SK-N-SH treated with all-trans-retinoic acid at 6 μM for 48 hours (cell line): ENCODE data around the gene RDH14.

Source experiments
- ATAC-seq: fragments of 200-7000 bp; cut with Tn5 transposase; 3 replicates; pipeline ENCODE4 v1.9.1; 2020; ENCODE audit warnings: mild to moderate bottlenecking, moderate library complexity
- ARNTL ChIP-seq: fragments of 450-650 bp; formaldehyde crosslinking; IDR thresholded peaks from 2 replicates; pipeline ENCODE4 v1.5.0; 2020; ENCODE audit warnings: low read depth, mild to moderate bottlenecking, moderate library complexity, borderline replicate concordance
- BACH2 ChIP-seq: fragments of 250-450 bp; sonication (Bioruptor Pico); IDR thresholded peaks from 2 replicates; pipeline ENCODE4 v1.9.0; 2021; ENCODE audit warnings: mild to moderate bottlenecking, borderline replicate concordance
- CREB5 ChIP-seq: fragments of 250-450 bp; sonication (Bioruptor Pico); IDR thresholded peaks from 2 replicates; pipeline ENCODE4 v1.5.1; 2020; ENCODE audit warnings: low read depth, mild to moderate bottlenecking, moderate library complexity
- CSDC2 ChIP-seq: fragments of 250-450 bp; sonication (Bioruptor Pico); IDR thresholded peaks from 2 replicates; pipeline ENCODE4 v1.5.0; 2020; ENCODE audit warnings: mild to moderate bottlenecking, moderate library complexity
- CSRNP3 ChIP-seq: fragments of 250-450 bp; sonication (Bioruptor Pico); IDR thresholded peaks from 2 replicates; pipeline ENCODE4 v1.5.1; 2021; ENCODE audit warnings: mild to moderate bottlenecking, moderate library complexity
- ESRRG ChIP-seq: fragments of 250-450 bp; sonication (Bioruptor Pico); IDR thresholded peaks from 2 replicates; pipeline ENCODE4 v1.6.1; 2021; ENCODE audit warnings: mild to moderate bottlenecking
- GLIS3 ChIP-seq: fragments of 250-450 bp; sonication (Bioruptor Pico); IDR thresholded peaks from 2 replicates; pipeline ENCODE4 v1.5.0; 2020; ENCODE audit warnings: mild to moderate bottlenecking, moderate library complexity
- ISL1 ChIP-seq: fragments of 250-450 bp; sonication (Bioruptor Pico); IDR thresholded peaks from 2 replicates; pipeline ENCODE4 v2.1.2; 2022; ENCODE audit warnings: mild to moderate bottlenecking, moderate library complexity
- OSR1 ChIP-seq: fragments of 250-450 bp; sonication (Bioruptor Pico); IDR thresholded peaks from 2 replicates; pipeline ENCODE4 v1.8.0; 2022; ENCODE audit warnings: moderate library complexity, mild to moderate bottlenecking, inconsistent platforms
- PATZ1 ChIP-seq: fragments of 250-450 bp; sonication (Bioruptor Pico); IDR thresholded peaks from 2 replicates; pipeline ENCODE4 v1.8.0; 2020; ENCODE audit warnings: mild to moderate bottlenecking, moderate library complexity, borderline replicate concordance
- PPARA ChIP-seq: fragments of 250-450 bp; sonication (Bioruptor Pico); IDR thresholded peaks from 2 replicates; pipeline ENCODE4 v1.5.0; 2020; ENCODE audit warnings: mild to moderate bottlenecking, borderline replicate concordance
- SNAI2 ChIP-seq: fragments of 250-450 bp; sonication (Bioruptor Pico); IDR thresholded peaks from 2 replicates; pipeline ENCODE4 v1.5.0; 2020; ENCODE audit warnings: mild to moderate bottlenecking, moderate library complexity
- TCF4 ChIP-seq: fragments of 250-450 bp; sonication (Bioruptor Pico); IDR thresholded peaks from 2 replicates; pipeline ENCODE4 v1.8.0; 2021; ENCODE audit warnings: mild to moderate bottlenecking, moderate library complexity, borderline replicate concordance
- TOX ChIP-seq: fragments of 250-450 bp; sonication (Bioruptor Pico); IDR thresholded peaks from 2 replicates; pipeline ENCODE4 v1.8.0; 2021; ENCODE audit warnings: mild to moderate bottlenecking, moderate library complexity, borderline replicate concordance
- TSHZ2 ChIP-seq: fragments of 250-450 bp; sonication (Bioruptor Pico); IDR thresholded peaks from 2 replicates; pipeline ENCODE4 v1.5.0; 2020; ENCODE audit warnings: mild to moderate bottlenecking, moderate library complexity
- ZC3H10 ChIP-seq: fragments of 250-450 bp; sonication (Bioruptor Pico); IDR thresholded peaks from 2 replicates; pipeline ENCODE4 v1.5.1; 2021; ENCODE audit warnings: mild to moderate bottlenecking, moderate library complexity
- ZFP3 ChIP-seq: fragments of 250-450 bp; sonication (Bioruptor Pico); IDR thresholded peaks from 2 replicates; pipeline ENCODE4 v1.5.0; 2020; ENCODE audit warnings: mild to moderate bottlenecking, moderate library complexity
- ZFP30 ChIP-seq: fragments of 450-650 bp; formaldehyde crosslinking; IDR thresholded peaks from 2 replicates; pipeline ENCODE4 v1.5.0; 2022; ENCODE audit warnings: mild to moderate bottlenecking, moderate library complexity
- ZNF565 ChIP-seq: fragments of 450-650 bp; formaldehyde crosslinking; conservative IDR thresholded peaks from 2 replicates; pipeline ENCODE4 v1.5.0; 2020; ENCODE audit warnings: low read depth, mild to moderate bottlenecking, moderate library complexity
- ZNF70 ChIP-seq: fragments of 450-650 bp; formaldehyde crosslinking; IDR thresholded peaks from 2 replicates; pipeline ENCODE4 v1.5.0; 2020; ENCODE audit warnings: mild to moderate bottlenecking, moderate library complexity
- ZNF8 ChIP-seq: fragments of 450-650 bp; formaldehyde crosslinking; IDR thresholded peaks from 2 replicates; pipeline ENCODE4 v1.5.0; 2020; ENCODE audit warnings: mild to moderate bottlenecking, moderate library complexity

Gene RDH14

GRCh38 chr2:18598848-18599484 lies 38.5 kb upstream of the RDH14 start:
- peak; percentile 41 for ATAC-seq
- TF ChIP-seq ZFP3 (CRISPR knock-in tag) (no peak), ESRRG (CRISPR knock-in tag) (no peak), ZC3H10 (CRISPR knock-in tag) (no peak), ZNF70 (CRISPR knock-in tag) (no peak), SNAI2 (CRISPR knock-in tag) (no peak), PPARA (no peak), TSHZ2 (no peak), ZNF565 (CRISPR knock-in tag) (no peak), TOX (CRISPR knock-in tag) (no peak), GLIS3 (no peak), BACH2 (CRISPR knock-in tag) (no peak), ZFP30 (CRISPR knock-in tag) (no peak), PATZ1 (CRISPR knock-in tag) (no peak), ISL1 (CRISPR knock-in tag) (no peak), CREB5 (CRISPR knock-in tag) (no peak), CSRNP3 (CRISPR knock-in tag) (no peak), ZNF8 (CRISPR knock-in tag) (no peak)

GRCh38 chr2:18597618-18598017 lies 37.2 kb upstream of the RDH14 start:
- no peak for ATAC-seq
- TF ChIP-seq ARNTL (CRISPR knock-in tag) (no peak), TCF4 (no peak), OSR1 (CRISPR knock-in tag) (no peak), CSDC2 (CRISPR knock-in tag) (no peak), TSHZ2 (no peak), PATZ1 (CRISPR knock-in tag) (no peak), GLIS3 (no peak), SNAI2 (CRISPR knock-in tag) (no peak), ISL1 (CRISPR knock-in tag) (no peak), BACH2 (CRISPR knock-in tag) (no peak), ZC3H10 (CRISPR knock-in tag) (no peak), ZNF70 (CRISPR knock-in tag) (no peak), CREB5 (CRISPR knock-in tag) (no peak)
